ENCODE data around the gene ZNF324. TPM values are rescaled to one million over a fixed set of nuclear protein-coding genes. Genes with fewer than 3 reads are reported as not detected.

ZNF324 gene
- total and polyA plus RNA-seq, 9 of the 15 experiments (the other 6 are each of a cell fraction or from before 2014, with no cell fraction given): 0.92 to 16.4 (median 5.3) TPM

GRCh38 chr19:58474997-58475713, 8.3 kb downstream of the ZNF324 start (continued):
- TF ChIP-seq CUX1 (CRISPR knock-in tag; IDR thresholded peaks at IDR 0.05): no peak
- TF ChIP-seq, protein P1, sequence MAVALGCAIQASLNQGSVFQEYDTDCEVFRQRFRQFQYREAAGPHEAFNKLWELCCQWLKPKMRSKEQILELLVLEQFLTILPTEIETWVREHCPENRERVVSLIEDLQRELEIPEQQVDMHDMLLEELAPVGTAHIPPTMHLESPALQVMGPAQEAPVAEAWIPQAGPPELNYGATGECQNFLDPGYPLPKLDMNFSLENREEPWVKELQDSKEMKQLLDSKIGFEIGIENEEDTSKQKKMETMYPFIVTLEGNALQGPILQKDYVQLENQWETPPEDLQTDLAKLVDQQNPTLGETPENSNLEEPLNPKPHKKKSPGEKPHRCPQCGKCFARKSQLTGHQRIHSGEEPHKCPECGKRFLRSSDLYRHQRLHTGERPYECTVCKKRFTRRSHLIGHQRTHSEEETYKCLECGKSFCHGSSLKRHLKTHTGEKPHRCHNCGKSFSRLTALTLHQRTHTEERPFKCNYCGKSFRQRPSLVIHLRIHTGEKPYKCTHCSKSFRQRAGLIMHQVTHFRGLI (CRISPR knock-in tag; IDR thresholded peaks at IDR 0.05): no peak
- TF ChIP-seq HNRNPUL1 (IDR thresholded peaks at IDR 0.05; ENCODE audit: low read length): peak; percentile 38; the same call in 1 of the 2 replicates
- 0 out of 2 replicates have a peak, but pooled peaks have one; percentile 4 for TF ChIP-seq NFIC (IDR thresholded peaks at IDR 0.05)
- no peak for TF ChIP-seq ZNF253 (CRISPR knock-in tag; conservative IDR thresholded peaks at IDR 0.05)
- no peak for TF ChIP-seq GABPB2 (CRISPR knock-in tag; conservative IDR thresholded peaks at IDR 0.05)
- TF ChIP-seq TAF7 (tag; IDR thresholded peaks at IDR 0.05): no peak
- TF ChIP-seq HNRNPH1 (optimal IDR thresholded peaks at IDR 0.05; ENCODE audit: low read depth, low read length): no peak
- TF ChIP-seq RBFOX2 (IDR thresholded peaks at IDR 0.05; ENCODE audit: low read depth, low read length): no peak
- TF ChIP-seq, protein P2, sequence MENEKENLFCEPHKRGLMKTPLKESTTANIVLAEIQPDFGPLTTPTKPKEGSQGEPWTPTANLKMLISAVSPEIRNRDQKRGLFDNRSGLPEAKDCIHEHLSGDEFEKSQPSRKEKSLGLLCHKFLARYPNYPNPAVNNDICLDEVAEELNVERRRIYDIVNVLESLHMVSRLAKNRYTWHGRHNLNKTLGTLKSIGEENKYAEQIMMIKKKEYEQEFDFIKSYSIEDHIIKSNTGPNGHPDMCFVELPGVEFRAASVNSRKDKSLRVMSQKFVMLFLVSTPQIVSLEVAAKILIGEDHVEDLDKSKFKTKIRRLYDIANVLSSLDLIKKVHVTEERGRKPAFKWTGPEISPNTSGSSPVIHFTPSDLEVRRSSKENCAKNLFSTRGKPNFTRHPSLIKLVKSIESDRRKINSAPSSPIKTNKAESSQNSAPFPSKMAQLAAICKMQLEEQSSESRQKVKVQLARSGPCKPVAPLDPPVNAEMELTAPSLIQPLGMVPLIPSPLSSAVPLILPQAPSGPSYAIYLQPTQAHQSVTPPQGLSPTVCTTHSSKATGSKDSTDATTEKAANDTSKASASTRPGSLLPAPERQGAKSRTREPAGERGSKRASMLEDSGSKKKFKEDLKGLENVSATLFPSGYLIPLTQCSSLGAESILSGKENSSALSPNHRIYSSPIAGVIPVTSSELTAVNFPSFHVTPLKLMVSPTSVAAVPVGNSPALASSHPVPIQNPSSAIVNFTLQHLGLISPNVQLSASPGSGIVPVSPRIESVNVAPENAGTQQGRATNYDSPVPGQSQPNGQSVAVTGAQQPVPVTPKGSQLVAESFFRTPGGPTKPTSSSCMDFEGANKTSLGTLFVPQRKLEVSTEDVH (IDR thresholded peaks at IDR 0.05; ENCODE audit: low read depth, partially characterized antibody): no peak

Measured in K562 (cell line).